Retinal pigment epithelial cell (primary cell): Measurements from ENCODE around the gene ZNF560.

Experiments
- DNase-seq: peaks from one replicate; pipeline ENCODE4 v3.0.0-alpha.2; 2010; ENCODE audit warnings: low read depth
- H3K4me3 ChIP-seq: 2 replicates; pipeline ENCODE4 v1.5.1; 2011; ENCODE audit warnings: mild to moderate bottlenecking, low read length, control low read depth, moderate library complexity
- CTCF ChIP-seq: conservative IDR thresholded peaks from 2 replicates; pipeline ENCODE4 v1.5.1; 2011; ENCODE audit warnings: low read depth, low read length, control low read depth, inconsistent platforms

The ZNF560 gene

DNA sequence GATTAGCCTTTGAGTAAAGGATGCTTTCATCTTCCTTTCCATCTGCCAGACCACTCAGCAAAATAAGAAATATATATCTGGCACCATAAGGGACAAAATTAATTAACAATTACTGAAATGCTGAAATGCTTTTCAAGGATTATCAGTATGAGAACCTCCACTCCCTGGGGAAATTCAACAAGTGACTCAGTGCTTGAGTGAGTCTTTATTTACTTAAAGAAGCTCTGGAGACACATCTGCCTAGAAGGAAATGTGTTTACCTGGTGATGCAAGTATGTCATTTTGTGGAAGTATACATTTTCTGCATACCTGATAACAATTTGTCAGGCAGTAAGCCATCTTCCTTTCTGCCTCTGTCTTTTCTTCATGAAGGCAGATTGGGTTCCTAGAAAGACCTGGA is 23.4 kb downstream of the ZNF560 start:
- TF ChIP-seq CTCF = no peak
- DNase-seq = no peak
- H3K4me3 ChIP-seq = no peak overlapping the region

GRCh38 chr19:9467161-9467560 is 31.3 kb downstream of the ZNF560 start:
- TF ChIP-seq CTCF = no peak
- DNase-seq = no peak
- no peak overlapping the region for H3K4me3 ChIP-seq

- DNase-seq = no peak
- no peak overlapping the region for H3K4me3 ChIP-seq
- TF ChIP-seq CTCF = no peak
Observed at GRCh38 chr19:9461938-9462337, 36.5 kb downstream of the ZNF560 start.

DNA sequence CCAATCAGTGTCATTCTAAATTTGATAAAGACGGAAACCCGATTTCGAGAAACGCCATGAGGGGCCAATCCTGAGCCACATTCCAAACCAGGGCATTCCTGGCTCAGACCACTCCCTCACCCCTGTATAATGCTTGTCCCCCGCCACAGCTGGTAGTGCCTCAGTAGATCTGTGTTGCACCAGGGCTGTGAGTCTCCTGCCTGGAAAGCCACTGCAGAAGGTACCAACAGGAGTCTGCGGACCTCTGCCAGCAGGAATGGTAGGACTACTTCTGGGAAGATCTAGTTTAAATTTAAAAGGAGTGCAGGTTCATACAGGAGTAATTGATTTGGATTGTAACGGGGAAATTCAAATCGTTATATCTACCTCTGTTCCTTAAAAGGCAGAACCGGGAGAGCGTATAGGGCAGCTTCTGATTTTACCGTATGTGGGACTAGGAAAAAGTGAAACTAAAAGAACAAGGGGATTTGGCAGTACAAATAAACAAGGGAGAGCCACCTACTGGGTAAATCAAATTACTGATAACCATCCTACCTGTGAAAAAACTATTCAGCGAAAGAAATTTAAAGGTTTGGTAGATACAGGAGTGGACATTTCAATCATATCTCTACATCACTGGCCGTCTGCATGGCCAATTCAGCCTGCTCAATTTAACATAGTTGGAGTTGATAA is 42.3 kb downstream of the ZNF560 start:
- DNase-seq = no peak
- no peak for TF ChIP-seq CTCF
- no peak overlapping the region for H3K4me3 ChIP-seq

DNA sequence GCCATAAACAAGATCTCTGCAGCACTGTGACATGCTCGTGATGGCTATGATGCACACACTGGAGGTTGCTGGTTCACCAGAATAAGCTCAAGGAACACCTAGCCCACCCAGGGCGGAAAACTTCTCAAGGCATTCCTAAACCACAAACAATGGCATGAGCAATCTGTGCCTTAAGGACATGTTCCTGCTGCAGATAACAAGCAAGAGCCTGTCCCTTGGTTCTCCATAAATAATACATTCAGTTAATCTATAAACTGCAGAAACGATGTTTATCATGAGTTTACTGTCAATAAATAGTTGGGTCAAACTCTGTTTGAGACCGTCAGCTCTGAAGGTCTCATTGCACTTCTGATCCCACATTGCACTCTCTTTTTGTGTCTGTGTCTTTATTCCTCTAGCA is 44.5 kb downstream of the ZNF560 start:
- no peak for TF ChIP-seq CTCF
- no peak overlapping the region for H3K4me3 ChIP-seq
- DNase-seq = no peak

DNA sequence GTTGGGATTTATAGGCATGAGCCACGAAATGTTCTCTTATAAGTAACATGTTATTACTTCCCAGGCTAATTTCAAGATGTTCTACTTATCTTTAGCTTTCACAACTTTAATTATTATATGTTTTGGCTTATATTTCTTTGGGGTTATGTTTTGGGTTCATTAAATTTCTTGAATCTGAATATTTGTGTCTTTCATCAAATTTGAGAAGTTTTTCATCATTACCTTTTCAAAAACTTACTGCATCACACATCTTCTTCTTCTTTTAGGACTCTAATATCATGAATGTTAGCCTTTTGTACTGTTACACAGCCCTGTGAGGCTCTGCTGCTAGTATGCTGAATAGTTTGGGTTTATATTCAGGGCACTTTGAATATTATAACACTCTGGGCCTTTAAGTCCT is 53.4 kb downstream of the ZNF560 start:
- DNase-seq = no peak
- no peak for TF ChIP-seq CTCF
- H3K4me3 ChIP-seq = no peak overlapping the region

DNA sequence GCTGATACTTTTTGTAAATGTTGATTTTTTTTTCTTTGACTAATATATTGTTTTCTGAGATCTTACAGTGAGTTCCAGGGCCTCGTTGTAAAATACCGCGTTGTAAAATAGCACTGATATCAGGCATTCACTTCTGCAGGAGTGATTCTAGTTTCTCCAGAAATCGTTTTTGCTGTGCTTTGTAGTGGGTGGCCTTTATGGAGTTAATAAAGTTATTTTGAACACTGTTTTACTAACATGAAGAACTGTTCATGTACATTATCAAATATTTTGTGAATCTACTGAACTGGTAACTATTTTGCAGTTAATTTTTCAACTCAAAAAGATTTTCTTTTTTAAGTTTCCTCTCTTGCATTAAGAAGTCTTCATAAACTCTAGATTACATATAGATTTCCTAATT is 62.1 kb downstream of the ZNF560 start:
- no peak overlapping the region for H3K4me3 ChIP-seq
- no peak for TF ChIP-seq CTCF
- DNase-seq = no peak
